HG03442 (cell line): Measurements from ENCODE around the gene PPP1R13B.

Experiments used
- ATAC-seq: cut with Tn5 transposase; IDR thresholded peaks from one replicate; pipeline ENCODE4 v1.9.1; 2021; ENCODE audit warnings: mild to moderate bottlenecking, moderate library complexity; ENCODE audit not compliant: unreplicated experiment

Gene PPP1R13B

DNA sequence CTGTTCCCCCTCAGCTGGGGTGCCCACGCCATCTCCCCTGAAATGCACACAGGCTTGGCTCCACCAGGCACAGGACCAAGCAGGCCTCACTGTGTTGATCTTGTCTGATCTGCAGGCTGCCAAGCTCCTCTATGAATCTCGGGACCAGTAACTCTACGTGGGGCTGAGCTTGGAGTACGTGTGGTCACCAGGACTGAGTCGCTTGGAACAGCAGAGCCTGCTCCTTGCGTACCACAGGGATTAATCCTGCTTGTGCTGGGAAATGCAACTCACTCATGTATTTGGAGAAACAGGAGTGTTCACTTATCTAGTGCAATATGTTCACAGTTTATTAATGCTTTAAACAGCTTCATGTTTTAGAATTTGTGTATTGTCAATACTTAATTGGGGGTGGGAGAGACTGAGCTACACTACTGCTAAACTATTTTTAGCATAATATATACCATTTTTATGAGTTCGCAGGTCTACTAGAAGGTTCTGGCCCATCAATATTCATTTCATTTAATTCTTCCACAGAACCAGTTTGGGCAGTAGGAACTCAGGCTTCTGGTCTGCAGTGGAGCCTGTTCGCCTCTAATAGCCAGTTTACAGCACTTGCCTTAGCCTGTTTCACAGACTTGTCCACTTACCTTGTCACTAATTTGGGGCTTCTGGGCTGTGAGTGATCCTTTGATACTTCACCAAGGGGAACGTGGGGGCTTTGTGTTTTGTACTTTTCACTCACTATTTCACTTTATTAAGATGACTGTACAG is 114.3 kb downstream of the PPP1R13B start:
- no peak for ATAC-seq

DNA sequence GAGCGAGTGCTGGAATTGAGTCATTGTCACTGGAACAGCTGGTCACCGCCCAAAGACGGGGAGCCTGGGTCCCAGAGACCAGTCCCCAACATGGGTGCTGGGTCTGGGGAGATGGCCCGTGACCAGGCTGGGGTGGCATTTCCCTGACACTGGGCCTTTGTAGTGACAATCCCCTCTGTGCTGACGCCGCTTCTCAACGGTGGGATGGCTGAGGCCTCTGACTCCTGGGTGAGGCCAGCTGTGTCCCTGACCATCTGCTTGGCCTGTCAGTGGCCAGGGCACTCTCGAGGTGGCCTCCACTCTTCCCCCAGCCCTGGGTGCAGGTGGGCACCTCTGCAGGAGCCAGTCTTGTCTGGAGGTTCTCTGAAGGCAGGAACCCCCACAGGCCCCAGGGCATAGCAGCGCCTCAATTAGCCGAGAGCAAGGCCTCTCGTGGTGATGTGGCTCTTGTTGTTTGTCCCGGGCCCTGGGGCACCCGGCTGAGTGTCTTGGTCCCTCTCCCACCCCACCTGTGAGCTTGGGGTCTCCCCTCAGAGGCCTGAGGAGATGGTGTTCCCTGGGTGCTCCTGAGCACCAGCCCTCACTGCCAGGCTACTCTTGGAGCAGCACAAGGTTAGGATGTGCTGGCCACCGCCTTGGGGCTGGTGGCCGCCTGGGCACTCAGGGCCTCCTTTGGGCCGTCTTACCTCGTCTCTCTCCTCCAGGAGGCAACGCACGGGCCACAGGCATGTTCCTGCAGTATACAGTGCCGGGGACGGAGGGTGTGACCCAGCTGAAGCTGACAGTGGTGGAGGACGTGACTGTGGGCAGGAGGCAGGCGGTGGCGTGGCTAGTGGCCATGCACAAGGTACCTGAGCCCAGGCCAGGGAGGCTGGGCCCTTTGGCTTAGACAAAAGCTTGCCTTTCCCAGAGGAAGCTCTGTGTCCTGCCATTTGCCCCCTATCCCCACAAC is 115.2 kb downstream of the PPP1R13B start:
- ATAC-seq: no peak

DNA sequence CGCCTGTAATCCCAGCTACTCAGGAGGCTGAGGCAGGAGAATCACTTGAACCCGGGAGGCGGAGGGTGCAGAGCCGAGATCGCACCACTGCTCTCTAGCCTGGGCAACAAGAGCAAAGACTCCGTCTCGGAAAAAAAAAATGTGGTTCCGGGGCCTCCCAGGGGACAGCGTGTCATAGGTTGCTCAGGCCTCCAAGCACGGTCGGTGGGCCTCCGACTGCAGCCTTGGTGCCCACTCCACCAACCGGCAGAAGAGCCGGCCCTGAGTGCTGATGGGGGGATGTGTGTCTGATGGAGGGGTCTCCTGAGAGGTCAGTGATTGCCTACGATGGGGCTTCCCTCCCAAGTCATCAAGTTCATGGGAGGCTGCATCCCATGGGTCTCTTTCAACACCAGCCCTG is 115.9 kb downstream of the PPP1R13B start:
- no peak for ATAC-seq

DNA sequence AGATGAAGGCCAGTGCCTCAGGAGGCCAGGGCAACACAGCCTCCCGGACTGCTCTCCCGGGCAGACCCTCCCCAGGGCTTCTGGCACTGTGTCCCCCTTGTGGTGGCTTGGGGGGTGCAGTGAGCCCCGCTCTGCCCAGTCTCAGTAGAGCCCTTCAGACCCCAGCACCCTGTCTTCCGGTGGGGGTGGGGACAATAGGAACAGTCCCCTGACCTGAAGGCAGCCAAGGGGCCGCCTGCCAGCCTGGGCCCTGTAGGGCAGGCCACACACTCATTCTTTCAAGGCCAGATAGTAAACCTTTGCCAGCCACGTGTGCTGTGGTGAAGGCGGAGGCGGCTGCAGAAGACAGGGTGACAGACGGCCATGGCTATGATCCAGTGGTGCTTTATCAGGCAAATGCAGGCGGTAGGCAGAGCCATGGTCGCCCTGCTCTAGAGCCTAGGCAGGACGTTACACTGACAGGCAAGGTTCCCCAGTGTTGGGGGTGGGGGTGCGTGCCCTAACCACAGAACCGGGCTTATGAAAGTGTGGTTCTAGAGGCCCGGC is 116.8 kb downstream of the PPP1R13B start:
- ATAC-seq: no peak

DNA sequence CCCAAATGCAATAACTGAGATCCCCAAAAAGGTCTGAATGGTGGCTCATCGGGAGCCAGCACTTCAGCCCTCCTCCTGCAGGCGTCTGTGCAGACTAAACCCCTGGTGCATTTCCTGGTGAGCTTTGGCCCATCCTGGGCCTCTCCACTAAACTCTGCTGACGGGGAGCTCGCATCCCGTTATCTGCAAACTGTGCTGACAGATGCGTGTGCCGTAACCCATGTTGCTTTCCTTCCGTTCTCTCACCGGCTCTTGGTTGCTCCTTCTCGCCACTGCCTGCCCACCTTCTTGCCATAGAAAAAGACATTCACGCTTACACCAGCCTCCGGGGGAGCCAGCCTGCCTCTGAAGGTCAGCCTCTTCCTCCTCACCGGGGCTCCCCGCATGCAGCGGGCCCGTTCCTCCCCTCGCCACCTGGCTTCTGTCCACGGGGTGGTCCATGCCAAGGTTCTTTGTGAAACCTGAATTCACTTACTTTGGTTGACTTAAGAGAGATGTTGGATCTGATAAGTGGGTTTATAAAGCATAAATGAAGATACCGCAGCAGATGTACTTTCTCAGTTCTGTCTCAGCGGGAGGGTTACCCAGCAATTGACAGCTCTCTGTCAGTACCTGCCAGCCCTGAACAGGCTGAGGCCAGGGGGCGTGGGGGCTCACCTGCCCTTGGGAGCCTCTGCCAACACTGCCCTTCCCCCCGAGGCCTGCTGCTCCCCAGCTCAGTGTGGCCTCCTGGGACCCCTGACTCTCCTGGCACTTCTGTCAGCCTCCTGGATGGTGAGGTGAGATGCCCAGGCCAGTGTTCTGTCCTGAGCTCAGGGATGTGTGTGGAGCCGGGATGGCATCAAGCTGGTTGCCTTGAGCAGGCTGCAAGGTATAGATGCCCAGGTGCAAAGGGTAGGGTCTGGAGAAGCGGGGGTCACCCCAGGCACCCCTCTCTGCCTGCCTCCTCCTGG is 117.6 kb downstream of the PPP1R13B start:
- ATAC-seq: no peak

DNA sequence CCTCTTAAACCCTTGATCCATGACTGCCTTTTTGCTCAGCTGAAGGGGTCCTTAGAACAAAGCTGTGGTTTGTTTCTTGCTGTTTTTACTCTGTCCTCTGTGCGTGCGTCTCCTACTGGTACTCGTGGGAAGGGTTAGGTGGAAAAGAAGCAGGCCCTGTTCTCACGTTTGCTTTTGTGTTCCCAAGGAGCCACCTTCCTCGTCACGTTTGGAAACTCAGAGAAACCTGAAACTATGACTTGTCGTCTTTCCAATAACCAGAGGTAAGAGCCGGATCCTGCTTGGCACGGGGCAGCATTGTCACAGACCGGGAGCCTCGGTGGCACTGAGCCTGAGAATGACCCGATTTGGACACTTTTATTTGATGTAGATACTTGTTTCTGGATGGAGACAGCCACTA is 118.7 kb downstream of the PPP1R13B start:
- ATAC-seq: no peak

DNA sequence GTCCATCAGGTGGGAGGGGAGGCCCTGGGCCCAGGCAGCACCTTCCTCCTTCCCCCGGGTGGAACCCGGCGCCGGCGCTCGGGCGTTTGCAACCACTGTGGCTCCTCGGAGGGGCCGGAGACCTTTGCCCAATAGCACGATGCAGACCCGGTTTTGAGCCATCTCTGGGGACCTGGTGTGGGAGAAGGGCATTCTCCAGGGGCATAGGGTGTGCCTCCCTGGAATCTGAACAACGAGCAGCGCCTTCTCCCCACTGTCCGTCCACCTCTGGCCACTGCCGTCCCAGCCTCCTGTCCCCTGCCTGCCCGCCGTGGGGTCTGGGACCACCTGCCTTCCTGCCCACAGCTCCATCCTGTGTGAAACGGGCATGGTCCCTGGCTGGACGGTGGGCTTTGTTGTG is 119.2 kb downstream of the PPP1R13B start:
- no peak for ATAC-seq

DNA sequence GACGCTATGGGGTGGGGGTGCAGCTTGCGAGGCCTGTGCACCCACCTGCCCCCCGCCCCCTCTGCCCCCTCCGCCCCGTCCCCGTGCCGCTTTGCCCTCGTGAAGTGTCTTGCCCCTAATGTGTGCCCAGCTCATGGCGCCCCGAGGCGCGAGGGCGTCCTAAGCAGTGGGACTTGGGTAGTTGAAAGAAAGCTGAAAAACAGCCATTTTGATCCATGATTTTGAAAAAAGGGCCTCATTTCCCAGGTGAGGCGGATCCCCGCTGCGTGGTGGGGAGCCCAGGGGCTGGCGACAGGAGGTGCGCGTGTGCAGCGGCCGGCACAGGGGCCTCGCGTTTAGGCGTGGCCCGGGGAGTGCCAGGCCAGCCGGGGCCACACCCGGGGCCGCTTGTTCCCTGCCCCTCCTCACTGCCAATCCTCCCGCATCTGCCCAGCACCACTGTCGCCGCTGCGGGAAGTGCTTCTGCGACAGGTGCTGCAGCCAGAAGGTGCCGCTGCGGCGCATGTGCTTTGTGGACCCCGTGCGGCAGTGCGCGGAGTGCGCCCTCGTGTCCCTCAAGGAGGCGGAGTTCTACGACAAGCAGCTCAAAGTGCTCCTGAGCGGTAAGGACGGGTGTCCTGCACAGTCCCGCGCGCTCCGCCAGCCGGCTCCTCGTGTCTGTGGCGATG is 119.9 kb downstream of the PPP1R13B start:
- no peak for ATAC-seq

DNA sequence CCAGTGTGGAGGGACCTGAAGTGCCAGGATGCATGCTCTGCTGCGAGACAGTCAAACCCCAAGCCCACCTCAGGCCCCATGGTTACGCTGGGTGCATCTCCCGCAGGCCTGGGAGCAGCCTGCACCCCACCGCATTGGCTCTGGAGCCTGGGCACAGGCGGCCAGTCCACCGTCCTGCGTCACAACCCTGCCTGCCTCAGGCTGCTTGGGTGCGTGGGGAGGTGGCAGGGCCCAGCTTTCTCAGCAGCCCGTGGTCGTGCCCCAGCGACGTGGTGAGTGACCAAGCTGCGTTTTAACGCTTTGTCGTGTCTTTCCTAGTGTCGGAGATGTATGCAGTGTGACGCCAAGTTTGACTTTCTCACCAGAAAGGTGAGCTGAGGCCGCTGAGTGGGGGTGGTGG is 120.9 kb downstream of the PPP1R13B start:
- ATAC-seq: no peak

DNA sequence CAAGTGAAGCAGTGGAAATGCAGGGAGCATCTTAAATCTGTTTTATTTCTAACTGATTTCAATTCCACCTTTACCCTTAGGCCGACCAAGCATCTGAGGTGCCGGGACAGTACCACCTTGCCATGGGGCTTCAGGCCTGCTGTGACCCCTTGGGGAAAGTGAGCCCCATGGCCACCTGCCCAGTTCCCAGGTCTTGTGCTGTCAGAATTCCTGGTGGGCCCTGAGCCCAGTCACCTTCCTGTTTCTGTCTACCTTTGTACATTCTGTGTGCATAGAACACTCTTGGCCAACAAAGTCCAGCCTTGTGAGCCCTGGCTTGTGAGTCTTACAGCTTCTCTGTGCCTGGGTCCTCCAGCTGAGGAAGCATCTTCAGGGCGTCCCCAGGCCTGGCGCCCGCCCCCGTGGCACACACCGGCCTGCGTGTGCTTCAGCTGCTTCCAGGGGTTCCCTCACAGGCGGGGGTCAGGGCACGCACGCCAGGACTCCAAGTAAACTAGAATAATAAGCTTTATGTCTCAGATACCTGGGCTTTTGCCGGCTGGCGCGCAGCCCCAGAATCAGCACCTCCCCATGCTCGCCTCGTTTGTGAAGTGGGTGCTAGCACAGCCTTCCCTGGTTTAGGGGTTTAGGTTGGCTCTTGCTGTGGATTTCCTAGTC is 121.5 kb downstream of the PPP1R13B start:
- ATAC-seq: no peak

DNA sequence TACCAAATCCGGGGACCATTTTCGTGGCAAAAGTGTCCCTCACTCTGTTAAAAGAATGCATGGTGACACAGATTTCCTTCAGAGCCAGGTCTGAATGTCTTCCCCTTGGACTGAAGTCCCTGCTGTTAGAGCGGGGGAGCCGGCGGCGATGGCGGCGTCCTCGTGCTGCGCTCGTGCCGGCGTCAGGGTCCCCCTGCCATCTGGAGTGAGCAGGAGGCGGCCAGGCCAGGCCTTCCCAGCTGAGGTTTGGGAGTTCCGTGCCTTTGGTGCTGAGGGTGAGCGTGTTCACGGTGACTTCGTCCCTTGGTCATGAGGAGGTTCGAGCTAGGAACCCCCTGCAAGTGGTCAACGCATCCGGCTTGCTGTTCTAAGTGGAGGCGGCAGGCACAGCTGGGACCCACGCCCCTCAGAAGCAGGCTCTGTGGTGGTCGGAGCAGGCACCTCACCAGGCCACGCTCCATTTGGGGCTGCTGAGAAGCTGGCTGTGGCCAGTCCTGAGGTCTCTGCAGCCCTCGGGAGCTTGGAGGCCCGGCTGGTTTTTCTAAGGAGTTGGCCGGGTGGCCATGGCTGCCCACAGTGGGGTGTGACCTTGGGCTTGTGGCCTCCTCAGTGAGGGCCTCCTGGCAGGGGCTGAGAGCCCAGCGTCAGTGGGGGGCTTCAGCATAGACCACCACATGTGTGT is 122.2 kb downstream of the PPP1R13B start:
- ATAC-seq: no peak

DNA sequence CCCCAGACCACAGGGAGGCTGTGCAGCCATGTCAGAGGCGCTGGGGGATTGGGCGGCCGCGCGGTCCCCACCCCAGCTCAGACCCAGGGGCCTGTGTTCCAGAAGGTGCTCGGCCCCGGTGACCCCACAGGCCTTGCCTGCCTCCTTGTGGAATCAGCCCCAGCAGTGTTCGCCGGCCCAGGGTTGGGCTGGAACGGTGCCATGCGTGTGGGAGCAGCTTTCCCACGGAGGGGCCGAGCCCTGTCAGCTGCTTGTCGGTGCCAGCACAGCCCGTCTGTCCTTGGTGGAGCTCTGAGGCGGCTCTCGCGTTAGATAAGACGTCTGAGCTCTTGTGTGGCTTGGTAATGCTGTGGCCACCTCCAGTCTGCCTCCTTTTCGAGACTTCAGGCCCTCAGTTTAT is 123.3 kb downstream of the PPP1R13B start:
- no peak for ATAC-seq

DNA sequence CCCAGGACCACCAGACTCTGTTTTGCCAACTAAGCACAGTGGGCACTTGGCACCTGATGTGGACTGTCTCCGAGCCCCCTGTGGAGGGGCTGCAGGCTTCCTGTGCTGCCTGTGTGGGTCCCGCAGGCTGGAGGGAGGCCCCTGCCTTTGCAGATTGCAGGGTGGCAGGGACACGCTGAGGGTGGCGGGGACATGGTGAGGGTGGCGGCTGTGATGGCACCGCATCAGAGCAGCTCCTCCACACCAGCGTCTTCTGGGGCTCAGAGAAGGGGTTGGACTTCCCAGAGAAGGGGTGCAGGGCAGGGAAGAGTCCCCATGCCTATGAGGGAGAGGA is 123.7 kb downstream of the PPP1R13B start:
- ATAC-seq: no peak

DNA sequence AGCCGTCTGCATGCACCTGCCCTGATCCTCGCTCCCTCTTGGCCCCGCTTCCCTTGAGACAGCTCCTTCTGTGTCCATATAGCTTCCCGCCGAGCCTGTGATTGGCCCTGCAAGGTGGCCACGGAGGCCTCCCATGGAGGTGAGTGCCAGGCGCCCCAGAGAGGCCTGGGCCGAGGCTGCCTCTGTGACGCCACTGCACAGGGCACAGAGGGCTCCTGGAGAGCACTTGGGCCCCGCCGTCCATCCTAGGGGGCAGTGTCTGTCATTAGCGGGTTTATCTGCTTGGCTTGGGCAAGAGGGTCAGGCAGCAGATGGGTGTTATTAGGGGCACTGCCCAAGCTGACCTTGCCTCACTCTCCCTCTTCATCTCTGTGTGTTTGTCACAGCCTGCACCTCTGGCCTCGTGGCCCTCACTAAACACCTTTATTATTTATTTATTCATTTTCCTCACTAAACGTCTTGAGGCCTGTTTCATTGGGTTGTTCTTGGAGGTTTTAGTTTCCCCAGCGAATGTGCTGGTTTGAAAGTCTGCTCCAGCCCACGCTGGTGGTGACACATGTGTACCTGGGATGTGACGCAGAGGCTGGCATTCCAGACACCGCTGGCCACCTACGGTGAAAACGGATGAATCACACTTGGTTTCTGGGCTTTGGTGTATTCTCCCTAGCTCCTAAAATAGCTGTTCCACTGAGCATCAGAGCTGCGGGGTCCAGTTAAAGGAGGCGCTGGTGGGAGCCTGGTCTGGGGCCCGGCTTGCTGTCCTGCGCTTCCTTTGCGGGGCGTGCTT is 125.8 kb downstream of the PPP1R13B start:
- ATAC-seq: no peak

DNA sequence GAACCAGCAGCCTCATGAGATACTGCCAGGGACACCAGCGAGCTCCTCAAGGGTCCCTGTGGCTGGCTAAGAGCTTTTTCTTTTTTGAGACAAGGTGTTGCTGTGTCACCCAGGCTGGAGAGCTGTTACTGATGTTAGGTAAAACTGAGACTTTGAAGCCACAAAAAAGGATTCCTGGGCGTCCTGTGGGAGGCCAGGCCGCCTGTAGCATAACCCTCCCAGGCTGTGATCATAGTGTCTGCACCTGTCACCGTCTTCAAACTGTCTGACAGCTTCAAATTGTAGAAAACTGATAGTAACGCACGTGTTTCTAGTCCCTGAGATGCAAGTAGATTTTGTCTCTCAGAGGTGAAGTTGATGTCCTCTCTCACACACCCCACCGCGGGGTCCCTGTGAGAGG is 127.6 kb downstream of the PPP1R13B start:
- ATAC-seq: no peak

DNA sequence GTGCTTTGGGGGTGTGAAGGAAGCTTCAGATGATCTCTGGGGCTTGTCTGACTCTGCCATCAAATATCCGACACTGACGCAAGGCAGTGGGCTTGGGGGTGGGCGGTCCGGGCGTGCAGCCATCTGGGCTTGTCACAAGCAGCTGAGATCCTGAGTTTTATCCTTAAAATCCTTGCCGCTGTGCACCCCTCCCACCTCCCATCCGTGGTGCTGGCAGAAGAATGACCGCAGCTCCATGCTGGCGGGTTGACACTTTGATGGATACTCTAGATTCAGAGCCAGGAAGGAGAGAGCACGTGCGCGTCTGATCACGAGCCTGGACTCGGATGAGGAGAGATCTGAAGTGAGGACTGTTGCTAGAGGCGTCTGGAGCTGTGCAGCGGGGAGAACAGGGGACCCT is 128.8 kb downstream of the PPP1R13B start:
- ATAC-seq: no peak

DNA sequence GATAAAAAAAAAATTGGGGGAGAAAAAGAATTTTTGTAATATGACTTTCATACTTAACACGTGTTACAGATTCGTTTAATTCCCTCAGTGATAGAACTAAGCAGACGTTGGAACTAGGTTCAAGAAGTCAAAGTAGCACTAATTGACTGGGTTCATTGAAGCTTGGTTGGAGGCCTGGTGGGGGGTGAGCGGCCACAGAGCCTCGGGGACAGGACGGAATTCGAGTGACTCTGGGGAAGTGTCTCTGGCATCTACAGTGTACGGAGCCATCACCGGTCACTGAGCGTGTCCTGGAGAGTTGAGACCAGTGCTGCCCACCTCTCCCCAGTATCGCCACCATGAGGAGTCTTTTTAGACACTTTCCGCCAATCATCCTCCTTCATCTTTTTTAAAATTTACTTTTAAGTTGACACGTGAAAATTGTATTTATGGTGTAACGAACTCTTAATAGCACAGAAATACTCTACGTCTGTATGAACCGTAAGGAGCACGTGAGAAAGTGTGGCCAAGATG is 130.4 kb downstream of the PPP1R13B start:
- no peak for ATAC-seq

DNA sequence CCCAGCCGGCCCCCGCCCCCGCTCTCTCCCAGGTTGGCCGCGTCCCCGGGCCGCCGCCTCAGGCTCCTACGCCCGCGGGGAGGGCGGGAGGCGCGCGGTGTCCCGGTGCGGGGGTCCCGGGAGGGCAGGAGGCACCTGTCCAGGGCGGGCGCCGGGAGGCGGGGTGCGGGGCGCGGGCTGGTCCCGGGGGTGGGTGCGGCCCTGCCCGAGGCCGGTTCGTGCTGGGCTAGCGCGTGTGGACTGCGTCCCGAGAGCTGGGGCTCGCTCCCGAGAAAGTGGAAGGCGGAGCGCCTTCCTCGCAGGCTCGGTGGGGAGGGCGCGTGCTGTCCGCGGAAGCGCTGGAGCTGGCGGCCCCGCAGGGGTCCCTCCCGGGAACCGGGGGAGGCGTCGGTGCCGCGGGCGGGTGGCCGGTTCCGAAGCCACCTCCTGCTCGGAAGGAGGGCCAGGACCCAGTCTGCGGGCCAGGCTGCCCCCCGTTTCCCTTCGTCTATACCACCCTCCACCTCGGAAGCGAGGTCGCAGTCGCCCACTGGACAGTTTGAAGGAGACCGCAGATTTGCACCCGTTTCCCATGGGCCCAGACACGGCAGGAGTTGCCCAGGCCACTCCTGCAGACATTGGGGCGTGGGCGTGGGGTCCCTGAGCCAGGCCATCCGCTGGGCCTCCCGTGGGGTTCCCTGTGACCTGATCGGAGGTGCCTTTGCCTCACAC is 131.1 kb downstream of the PPP1R13B start:
- no peak for ATAC-seq
